UCSD-AML1 (cell line): Measurements from ENCODE around the gene CARD14.
"Not testable (repeated sequence)": the region's sequence is repeated elsewhere in the genome, so short reads cannot be mapped to it uniquely, and the experiment has no call there.

ENCODE experiments used
- DNase-seq: peaks from one replicate; lab custom pipeline; 2025; ENCODE audit not compliant: unreplicated experiment; lab: John Stamatoyannopoulos, UW

The CARD14 gene

DNA sequence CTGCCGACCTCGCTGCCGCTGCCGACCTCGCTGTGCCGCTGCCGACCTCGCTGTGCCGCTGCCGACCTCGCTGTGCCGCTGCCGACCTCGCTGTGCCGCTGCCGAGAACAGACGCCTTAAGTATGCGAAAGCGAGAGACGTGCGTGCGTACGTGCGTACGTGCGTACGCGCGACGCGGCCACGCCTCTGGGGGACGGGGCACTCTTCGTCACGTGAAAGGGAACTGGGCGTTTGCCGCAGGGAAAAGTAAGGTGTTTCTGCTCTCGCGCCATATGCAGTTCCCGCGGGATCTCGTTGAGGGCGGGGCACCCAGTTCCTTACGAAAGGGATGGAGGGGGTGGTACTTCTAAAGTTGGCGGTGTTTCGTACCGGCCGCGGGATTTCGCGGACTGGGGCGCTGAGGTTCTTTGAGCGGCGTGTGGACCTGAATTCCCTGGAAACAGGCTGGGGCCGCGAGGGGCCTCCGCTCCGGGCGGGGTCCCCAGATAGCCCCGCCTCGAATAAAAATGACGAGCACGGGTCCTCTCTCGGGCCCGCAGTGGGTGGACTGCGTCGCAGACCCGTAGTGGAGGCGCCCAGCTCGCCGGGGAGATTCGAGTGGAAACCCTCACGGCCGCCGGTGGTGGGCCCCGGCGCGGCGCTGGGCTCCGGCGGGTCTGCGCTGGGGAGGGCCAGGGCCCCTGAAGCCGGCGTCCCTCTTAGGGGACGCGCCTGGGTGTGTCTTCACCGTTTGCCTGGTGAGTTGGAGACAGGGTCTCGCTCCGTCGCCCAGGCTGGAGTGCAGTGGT, 22.6 kb upstream of the CARD14 start, which contains the start of gene EIF4A3:
Gene EIF4A3 (minus strand): TSS at position 94 of the 788 bp plus-strand sequence. CDS start 167 bp downstream, outside the sequence.
- peak; percentile 98 for DNase-seq

DNA sequence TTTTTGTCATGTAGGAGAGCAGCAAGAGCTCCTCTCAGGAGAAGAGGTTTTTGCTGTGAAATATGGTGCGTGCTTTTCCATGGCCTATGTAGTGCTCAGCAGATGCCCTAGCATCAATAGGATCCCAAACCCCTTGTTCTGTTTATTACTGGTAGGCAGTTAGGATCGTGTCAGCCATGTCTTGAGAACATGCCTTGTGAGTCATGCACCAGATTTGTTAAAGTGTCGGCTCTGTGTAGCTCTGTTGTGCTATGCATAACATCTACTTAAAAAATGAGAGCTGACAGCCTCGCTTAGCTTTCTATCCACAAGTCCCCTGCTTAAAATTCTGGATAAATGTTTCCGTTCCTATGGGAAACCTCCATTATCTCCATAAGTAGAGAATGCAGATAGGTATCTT, 18.5 kb upstream of the CARD14 start:
- no peak for DNase-seq

DNA sequence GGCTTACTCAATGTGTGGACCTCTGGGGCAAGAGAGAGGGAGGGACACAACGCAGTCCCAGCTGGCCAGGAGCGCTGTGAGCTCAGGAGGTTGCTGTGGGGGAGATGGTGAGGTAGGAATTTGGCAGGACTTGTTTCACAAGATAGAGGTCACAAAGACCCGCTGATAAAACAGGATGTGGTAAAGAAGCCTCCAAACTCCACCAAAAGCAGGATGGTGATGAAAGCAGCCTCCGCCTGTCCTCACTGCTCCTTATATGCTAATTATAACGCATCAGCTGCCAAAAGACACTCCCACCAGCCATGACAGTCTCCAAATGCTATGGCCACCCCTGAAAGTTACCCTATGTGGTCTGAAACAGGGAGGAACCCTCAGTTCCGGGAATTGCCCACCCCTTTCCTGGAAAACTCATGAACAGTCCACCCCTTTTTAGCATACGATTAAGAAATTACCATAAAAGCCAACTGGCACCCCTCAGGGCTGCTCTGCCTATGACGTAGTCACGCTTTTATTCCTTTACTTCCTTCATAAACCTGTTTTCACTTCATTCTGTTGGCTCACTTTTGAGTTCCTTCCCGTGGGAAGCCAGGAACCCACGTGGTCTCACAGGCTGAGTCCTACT, 17.6 kb upstream of the CARD14 start:
- DNase-seq: no peak

DNA sequence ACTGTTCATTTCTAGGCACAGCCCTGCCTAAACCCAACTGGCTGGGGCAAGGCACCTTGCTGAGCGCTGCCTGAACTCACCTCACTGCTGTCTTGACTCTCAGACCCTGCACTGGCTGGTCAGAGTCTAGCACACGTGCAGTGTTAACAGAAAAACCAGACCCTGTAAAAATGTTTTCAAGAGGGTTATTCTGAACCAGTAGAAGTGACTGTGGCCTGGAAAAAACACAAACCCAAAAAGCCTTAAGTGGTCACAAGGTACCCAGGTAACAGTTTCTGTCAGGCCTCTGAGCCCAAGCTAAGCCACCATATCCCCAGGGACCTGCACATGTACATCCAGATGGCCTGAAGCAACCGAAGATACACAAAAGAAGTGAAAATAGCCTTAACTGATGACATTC, 16.8 kb upstream of the CARD14 start:
- DNase-seq: no peak

DNA sequence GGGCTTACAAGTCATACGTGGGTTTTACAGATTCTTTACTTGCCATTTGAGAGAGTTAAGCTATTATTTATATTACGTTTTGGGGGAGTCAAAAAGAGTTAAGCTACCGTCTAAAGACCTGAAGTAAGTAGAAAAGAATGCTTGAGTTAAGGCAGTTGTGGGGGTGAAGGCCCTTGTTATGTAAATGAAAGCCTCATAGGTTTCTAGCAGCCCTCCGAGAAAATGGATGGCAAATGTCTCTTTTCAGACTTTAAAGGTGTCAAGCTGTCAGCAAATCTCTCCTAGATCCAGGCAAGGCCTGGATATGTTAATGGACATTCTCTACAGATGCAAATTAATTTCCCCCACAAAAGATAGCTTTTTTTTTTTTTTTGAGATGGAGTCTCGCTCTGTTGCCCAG, 15.7 kb upstream of the CARD14 start:
- no peak for DNase-seq

DNA sequence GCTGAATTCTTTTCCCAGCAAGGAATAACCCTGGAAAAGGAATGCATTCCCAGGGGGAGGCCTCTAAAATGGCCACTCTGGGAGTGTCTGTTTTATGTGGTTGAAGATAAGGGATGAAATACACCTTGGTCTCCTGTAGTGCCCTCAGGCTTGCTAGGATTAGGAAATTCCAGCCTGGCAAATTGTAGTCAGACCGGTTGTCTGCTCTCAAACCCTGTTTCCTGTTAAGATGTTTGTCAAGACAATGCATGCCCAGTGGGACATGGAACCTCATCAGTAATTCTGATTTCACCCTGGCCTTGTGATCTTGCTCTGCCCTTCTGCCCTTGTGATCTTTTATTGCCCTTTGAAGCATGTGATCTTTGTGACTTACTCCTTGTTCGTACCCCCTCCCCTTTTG, 14.2 kb upstream of the CARD14 start:
- DNase-seq: not testable (repeated sequence)

DNA sequence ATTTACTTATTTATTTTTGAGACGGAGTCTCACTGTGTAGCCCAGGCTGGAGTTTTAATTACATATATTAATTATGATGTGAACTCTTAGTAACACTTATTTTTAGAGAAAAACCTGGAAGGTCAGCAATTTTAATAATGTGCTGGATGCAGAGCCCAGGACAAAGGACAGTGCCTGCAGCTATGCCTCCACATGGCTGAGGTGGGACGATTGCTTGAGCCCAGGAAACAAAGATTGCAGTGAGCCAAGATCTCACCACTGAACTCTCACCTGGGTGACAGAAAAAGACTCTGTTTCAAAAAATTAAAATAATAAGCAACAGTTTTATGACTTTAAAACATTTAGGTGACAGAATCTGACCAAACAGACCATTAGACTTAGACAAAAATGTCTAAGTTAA, 11.0 kb upstream of the CARD14 start:
- DNase-seq: no peak

DNA sequence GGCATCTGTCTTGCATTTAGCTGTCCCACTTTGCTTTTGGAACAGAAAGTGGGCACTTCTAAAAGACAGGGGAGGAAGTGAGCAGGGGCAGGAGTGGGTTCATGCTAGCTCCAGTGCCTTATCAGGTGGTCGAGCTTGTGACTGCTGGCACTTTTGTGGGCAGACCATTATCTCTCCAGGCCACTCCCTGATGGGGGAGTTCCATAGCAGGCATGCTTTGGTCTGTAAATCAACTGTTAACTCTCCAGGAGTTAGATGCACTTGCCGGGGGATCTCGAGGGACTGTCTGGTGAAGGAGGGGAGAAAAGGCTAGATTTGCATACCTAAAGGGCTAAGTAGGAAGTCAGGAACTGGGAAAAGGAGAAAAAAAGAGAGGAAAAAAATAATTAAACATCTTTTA, 9.3 kb upstream of the CARD14 start:
- DNase-seq: no peak

DNA sequence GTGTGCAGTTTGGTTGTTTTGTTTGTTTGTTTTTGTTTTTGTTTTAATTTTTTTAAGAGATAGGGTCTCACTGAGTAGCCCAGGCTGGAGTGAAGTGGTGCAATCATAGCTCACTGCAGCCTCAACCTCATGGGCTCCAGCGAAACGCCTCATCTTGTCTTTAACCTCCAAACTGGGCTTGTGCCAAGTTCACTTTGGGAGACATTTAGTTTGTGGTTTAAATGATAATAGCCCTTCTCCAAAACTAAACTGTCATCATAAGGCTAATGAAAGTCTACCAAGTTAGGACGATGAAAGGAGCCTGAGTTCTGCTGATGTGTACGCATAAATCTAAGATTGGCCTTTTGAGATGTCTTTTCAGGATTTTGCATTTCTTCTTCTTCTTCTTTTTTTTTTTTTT, 6.5 kb upstream of the CARD14 start:
- DNase-seq: no peak

DNA sequence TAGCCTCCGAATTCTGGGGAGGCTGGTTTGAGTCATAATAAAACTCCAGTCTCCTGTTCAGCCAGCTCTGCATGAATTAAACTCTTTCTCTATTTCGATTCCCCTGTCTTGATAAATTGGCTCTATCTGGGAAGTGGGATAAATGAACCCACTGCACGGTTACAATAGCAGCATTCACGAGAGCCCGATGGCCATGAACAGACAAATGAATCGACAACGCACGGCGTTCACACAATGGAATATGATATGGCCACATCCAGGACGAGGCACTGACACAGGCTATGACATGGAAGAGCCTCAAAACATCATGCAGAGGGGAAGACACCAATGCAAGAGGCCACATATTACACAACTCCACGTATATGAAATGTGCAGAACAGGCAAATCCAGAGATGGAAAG, 5.6 kb upstream of the CARD14 start:
- no peak for DNase-seq

DNA sequence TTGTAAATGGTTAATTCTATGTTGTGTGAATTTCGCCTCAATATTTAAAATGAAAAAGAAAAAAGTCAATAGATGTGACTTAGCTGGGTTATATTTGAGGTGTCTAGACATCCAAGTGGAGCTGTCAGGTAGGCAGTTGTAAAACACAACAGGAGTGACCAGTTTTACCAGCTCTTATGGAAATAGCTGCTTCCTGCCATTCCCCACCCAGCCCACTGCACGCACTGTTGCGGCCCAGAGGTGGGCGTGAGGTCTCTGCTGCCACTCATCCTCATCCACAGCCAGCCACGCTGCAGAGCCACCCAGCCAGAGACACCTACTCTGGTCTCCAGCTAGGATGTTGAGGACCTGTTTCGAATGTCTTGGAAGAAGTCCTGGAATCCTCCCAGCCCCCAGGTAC, 3.4 kb upstream of the CARD14 start:
- no peak for DNase-seq

DNA sequence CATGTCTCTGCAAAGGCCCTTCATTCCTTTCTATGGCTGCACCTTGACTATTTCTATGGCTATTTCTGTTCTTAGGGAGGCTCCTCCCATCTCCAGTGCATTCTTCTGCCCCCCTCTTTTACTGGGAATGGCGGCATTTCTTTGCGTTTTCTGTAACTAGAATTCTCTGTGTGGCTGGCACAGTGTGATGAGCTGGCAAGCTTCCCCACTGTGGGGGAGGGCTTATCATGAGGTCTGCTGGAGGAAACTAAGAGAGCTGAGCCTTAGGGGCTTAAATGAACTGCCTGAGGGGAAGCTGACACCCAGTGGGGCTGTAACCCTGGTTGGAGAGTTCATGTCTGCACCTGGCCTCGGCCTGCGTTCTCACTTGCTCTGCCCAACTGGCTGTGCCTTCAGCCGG, 1.5 kb upstream of the CARD14 start:
- no peak for DNase-seq

DNA sequence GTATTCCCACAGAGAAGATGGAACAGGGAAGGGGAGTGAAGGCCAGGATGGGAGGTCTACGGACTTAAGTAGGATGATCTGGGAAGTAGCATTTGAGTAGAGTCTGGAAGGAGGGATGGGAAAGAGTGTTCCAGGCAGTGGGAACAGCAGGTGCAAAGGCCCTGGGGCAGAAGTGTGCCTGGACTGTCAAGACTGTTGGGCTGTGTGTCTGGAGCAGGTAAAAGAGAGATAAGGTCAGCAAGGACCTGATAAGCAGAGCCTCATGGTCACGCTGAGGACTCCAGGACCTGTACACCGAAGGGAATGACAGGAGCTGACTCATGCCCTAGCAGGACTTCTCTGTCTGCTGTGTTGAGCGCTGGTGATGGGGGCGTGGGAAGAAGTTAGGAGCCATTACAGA, 723 bp upstream of the CARD14 start:
- no peak for DNase-seq

DNA sequence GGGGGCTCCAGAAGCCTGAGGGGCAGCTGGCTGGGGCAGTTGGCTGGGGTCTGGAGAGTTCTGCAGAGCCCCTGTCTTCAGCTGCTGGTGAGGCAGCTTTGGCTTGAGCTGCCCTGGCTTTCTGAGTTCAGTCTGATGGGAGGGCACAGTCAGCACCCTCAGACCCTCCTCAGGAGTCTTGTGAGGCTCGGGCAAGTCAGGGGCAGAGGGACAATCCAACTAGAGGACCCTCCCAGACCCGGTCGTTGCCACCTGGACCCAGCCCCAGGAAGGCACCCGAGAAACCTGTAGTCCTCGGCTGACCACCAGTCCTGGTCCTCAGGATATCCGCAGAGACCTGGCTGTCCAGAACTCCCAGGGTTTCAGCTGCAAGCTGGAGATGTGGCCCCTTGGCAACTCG, 1.9 kb downstream of the CARD14 start:
- DNase-seq: no peak

DNA sequence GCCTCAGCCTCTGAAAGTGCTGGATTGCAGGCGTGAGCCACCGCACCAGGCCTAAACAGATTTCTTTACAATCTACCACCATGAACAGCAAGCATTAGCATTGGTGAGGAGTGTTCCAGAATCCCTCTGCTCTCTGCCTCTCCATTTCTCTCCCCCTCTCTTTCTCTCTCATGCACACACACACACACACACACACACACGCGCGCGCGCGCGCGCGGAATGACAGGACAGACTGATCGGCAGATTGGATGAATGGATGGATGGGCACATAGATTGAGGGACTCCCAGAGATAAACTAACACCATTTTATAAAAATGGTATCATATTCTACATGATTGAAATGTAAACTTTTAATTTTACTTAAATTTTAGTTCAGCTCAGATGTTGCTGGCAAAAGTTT, 3.3 kb downstream of the CARD14 start:
- no peak for DNase-seq

DNA sequence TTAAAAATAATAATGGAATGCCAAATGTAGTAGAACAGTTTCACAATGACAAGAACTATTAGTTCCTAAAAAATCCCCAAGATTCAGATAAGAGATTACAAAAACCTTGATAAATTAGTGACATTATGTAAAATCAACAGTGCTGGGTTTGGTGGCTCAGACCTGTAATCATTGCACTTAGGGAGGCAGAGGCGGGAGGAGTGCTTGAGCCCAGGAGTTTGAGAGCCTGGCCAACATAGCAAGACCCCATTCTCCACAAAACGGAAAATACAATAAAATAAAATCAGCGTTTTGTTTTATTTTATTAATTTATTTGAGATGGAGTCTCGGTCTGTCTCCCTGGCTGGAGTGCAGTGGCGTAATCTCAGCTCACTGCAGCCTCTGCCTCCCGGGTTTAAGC, 4.1 kb downstream of the CARD14 start:
- DNase-seq: no peak

DNA sequence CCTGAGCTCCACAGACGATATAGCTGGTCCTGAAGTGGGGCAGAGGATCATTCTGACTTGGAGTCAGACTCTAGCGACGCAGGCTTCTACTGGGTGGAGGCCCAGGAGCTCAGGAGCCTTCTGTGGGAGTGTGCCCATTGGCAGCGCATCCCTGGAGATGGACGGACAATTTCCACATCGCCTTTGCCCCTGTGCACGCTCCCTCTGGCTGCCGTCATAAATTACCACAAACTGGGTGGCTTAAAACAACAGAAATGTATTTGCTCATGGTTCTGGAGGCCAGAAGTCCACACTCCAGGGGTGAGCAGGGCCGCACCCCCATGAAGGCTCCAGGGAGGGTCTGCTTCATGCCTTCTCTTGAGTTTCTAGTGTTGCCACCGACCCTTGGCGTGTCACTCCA, 6.9 kb downstream of the CARD14 start:
- DNase-seq: no peak

DNA sequence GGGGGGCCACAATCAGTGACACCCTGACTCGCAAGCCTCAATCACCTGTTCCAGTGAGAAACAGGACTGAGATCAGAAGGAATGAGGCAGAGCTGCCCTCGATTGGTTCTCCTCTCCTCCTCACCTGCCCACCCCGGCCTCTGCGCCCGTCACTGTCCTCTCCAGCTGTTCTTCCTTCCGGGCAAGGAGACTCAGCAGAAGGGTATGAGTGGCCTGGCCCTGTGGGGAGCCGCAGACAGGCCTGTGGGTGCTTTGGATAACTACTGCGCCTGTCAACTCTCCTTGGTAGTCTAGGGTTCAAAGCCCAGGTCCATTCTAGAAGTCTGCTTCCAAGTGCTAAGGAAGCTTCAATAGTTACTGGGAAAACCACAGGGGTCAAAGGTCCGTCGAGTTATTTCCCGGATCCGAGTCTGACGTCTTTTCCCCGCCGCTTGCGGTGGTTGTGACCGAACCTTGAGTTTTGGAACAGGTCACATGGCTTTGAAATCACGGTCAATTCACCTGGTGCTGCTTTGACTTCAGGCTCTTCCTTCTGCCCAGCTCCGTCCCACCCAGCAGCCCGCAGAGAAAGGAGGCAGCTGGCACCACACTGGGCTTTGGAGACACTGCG, 8.3 kb downstream of the CARD14 start:
- DNase-seq: no peak

DNA sequence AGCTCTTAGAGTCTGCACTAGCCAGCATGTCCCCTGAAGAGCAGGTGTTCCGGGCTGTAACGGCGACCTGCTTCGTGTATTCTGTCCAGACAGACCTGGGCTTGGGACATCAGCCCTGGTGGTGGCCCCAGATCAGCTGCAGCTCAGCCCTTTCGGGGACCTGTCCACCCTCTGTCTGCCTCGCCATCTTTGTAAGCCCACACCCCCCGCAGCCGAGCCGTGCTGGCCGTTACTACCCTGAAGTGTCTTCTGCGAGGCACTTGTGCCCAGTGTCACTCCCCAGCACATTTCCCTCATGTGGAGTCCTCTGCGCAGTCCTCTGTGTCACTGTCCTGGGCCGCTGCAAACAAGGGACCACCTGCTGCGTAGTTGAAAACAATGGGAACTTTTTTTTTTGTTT, 10.4 kb downstream of the CARD14 start:
- DNase-seq: no peak

DNA sequence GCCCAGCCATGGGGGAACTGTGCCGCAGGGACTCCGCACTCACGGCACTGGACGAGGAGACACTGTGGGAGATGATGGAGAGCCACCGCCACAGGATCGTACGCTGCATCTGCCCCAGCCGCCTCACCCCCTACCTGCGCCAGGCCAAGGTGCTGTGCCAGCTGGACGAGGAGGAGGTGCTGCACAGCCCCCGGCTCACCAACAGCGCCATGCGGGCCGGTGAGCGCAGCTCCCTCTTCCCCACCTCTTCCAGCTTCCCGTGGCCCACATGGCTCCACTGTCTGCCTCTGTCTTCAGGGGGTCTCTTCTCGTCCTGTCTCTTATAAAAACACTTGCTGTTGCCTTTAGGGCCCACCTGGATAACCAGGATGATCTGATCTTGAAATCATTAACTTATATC, 11.6 kb downstream of the CARD14 start:
- DNase-seq: no peak

DNA sequence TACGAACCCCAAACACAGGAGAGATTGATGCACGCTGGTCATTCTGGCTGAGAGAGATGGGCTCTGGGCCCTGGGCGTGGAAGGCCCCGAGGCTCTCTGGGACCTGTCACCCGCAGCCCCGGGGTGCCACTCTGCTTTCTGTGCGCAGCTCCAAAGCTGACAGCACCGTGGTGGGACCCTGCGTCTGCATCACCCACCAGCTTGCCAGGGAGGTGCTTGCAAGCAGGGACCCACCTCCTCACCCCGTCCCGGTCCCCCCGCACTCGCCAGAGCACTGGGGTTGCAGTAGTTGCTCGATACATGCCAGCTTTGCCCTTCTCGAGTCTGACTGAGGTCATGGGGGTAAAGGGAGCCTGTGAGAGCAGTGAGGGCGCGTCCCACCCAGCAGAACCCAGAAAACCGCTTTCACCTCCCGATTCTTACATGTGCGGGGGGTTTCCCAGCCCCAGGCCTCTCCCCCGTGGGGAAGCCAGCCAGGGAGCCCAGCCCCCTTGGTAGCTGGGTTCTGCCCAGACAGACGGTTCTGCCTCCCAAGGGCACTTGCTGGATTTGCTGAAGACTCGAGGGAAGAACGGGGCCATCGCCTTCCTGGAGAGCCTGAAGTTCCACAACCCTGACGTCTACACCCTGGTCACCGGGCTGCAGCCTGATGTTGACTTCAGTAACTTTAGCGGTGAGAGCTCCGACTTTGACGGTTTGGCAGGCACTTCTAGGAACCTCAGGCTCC, 12.5 kb downstream of the CARD14 start:
- no peak for DNase-seq

DNA sequence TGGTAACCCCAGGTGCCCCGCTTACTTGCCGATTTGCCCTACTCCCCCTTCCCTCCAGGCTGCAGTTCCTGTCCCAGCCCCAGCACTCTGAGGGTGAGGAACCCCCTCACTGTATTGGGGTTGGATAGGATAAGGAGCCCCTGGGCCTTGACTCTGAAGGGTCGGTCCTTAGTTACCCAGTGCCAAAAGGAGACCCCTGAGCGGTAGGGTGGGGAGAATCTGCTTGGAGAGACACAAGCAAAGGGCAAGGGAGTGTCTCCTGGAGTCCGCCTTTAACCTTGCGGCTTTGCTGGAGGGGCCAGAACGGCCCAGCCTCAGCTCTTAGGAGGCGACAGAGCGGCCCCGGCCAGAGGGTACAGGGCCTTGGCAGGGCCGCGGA, 13.0 kb downstream of the CARD14 start:
- DNase-seq: no peak
